AG09309 (cell line): ENCODE data around the gene SDF2.

Experiments used
- DNase-seq: peaks from one replicate; pipeline ENCODE4 v3.0.0-alpha.2; 2010; ENCODE audit warnings: low read depth
- H3K4me3 ChIP-seq: 2 replicates; pipeline ENCODE4 v1.5.1; 2011; ENCODE audit warnings: mild to moderate bottlenecking, low read depth, low read length, moderate library complexity; ENCODE audit not compliant: control insufficient read depth
- CTCF ChIP-seq: IDR thresholded peaks from 2 replicates; pipeline ENCODE4 v1.5.1; 2011; ENCODE audit warnings: mild to moderate bottlenecking, low read depth, low read length, inconsistent platforms; ENCODE audit not compliant: insufficient read depth, control insufficient read depth; ENCODE audit errors: missing control alignments

SDF2 gene

GRCh38 chr17:28655160-28655559 lies 6.5 kb downstream of the SDF2 start:
- H3K4me3 ChIP-seq = no peak overlapping the region
- TF ChIP-seq CTCF = no peak
- DNase-seq = no peak

GRCh38 chr17:28648698-28649097 lies 13.0 kb downstream of the SDF2 start:
- no peak for DNase-seq
- no peak for TF ChIP-seq CTCF
- H3K4me3 ChIP-seq = no peak overlapping the region

- no peak overlapping the region for H3K4me3 ChIP-seq
- DNase-seq = no peak
- no peak for TF ChIP-seq CTCF
Measured at GRCh38 chr17:28646039-28646754, 15.5 kb downstream of the SDF2 start.

GRCh38 chr17:28645576-28645939 lies 16.1 kb downstream of the SDF2 start:
- peak overlapping the region; percentile 52 for H3K4me3 ChIP-seq
- no peak for TF ChIP-seq CTCF
- DNase-seq = no peak

- no peak for TF ChIP-seq CTCF
- DNase-seq = peak; percentile 62
- peak within 1 kb of the TSS; percentile 90 for H3K4me3 ChIP-seq
Measured at GRCh38 chr17:28644787-28645575, 16.7 kb downstream of the SDF2 start, which contains the start of gene BLTP2. BLTP2 (minus strand) TSS chr17:28645158; CDS start chr17:28645056, 102 bp downstream.

- peak; percentile 49 for TF ChIP-seq CTCF
- DNase-seq = no peak
- peak overlapping the region; percentile 90 for H3K4me3 ChIP-seq
Measured at GRCh38 chr17:28643983-28644786, 17.5 kb downstream of the SDF2 start.
